WI38 (cell line): ENCODE results near the gene LYZL1.
"Not testable (repeated sequence)": the region's sequence is repeated elsewhere in the genome, so short reads cannot be mapped to it uniquely, and the experiment has no call there.

Experiments
- H3K4me3 ChIP-seq: 2 replicates; pipeline ENCODE4 v1.5.1; 2011; ENCODE audit warnings: low read depth, mild to moderate bottlenecking, control low read depth, low read length
- TF ChIP-seq, protein P1 (sequence below): IDR thresholded peaks from 2 replicates; pipeline ENCODE4 v1.5.1; 2012; ENCODE audit warnings: low read depth, mild to moderate bottlenecking, control low read depth, low read length

Gene LYZL1

GRCh38 chr10:29358010-29358616 lies 69.2 kb downstream of the LYZL1 start:
- TF ChIP-seq, protein P1, sequence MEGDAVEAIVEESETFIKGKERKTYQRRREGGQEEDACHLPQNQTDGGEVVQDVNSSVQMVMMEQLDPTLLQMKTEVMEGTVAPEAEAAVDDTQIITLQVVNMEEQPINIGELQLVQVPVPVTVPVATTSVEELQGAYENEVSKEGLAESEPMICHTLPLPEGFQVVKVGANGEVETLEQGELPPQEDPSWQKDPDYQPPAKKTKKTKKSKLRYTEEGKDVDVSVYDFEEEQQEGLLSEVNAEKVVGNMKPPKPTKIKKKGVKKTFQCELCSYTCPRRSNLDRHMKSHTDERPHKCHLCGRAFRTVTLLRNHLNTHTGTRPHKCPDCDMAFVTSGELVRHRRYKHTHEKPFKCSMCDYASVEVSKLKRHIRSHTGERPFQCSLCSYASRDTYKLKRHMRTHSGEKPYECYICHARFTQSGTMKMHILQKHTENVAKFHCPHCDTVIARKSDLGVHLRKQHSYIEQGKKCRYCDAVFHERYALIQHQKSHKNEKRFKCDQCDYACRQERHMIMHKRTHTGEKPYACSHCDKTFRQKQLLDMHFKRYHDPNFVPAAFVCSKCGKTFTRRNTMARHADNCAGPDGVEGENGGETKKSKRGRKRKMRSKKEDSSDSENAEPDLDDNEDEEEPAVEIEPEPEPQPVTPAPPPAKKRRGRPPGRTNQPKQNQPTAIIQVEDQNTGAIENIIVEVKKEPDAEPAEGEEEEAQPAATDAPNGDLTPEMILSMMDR, result no peak
- no peak overlapping the region for H3K4me3 ChIP-seq

DNA sequence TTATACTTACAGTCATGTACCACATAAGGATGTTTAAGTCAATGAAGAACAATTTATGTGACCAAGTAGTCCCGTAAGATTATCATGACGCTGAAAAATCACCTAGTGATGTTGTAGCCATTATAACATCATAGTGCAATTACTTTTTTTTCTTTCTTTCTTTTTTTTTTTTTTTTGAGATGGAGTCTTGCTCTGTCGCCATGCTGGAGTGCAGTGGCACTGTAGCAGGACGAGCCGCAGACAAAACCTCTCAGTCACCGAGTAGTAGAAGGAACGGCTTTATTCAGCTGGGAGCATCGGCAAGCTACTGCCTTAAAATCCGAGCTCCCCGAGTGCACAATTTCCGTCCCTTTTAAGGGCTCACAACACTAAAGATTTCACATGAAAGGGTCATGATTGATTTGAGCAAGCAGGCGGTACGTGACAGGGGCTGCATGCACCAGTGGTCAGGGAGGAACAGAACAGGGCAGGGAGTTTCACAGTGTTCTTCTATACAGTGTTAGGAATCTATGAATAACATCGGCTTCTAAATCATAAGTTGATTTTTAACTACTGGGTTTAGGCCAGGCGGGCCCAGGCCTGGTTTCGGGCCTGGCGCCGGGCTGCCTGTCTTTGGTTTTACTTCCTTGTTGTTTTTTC lies 71.5 kb downstream of the LYZL1 start:
- not testable (repeated sequence) for H3K4me3 ChIP-seq
